ENCODE data around the gene TOE1. TPM values are rescaled to one million over a fixed set of nuclear protein-coding genes. Genes with fewer than 3 reads are reported as not detected.

Gene TOE1
- total and polyA plus RNA-seq, 2 of the 8 experiments (the other 6 are each of a cell fraction or from before 2014, with no cell fraction given), result 15.2 to 25.8 TPM

- Histone ChIP-seq H4K20me1 (replicated peaks in 1 of 2; ENCODE audit: control insufficient read depth in 1 of 2, insufficient read depth in 2 of 2, low read length in 2 of 2) (no peaks in the 10 kb centered on the region), H4K91ac (replicated peaks; ENCODE audit: insufficient read length, low read length) (no peak overlapping the region), H2BK15ac (ENCODE audit: low read length) (no peak overlapping the region), H3K23me2 (ENCODE audit: low read depth, low read length) (no peaks in the 10 kb centered on the region), H3K14ac (ENCODE audit: insufficient read length) (no peak overlapping the region), H3K56ac (replicated peaks; ENCODE audit: insufficient read length, low read depth, low read length) (no peak overlapping the region), H2BK20ac (ENCODE audit: low read length) (no peak overlapping the region), H2BK120ac (replicated peaks; ENCODE audit: low read depth, low read length) (no peak overlapping the region), H3K36me3 (ENCODE audit: control insufficient read depth in 2 of 4, insufficient read depth in 4 of 4, low read length in 3 of 4) (no peaks in the 10 kb centered on the region), H3K9ac (replicated peaks in 1 of 4; ENCODE audit: extremely low read depth in 1 of 4, low read depth in 3 of 4, low read length in 3 of 4) (no peak overlapping the region), H3K18ac (ENCODE audit: extremely low read depth, low read length) (no peak overlapping the region), H3K4ac (replicated peaks; ENCODE audit: insufficient read length, low read depth, low read length) (no peak overlapping the region), H3K79me2 (ENCODE audit: control insufficient read depth in 1 of 2, insufficient read depth in 2 of 2, low read length in 2 of 2) (no peaks in the 10 kb centered on the region), H3K4me2 (ENCODE audit: insufficient read depth in 1 of 2, low read depth in 2 of 2, low read length in 2 of 2) (no peak overlapping the region), H3K9me3 (ENCODE audit: insufficient read depth in 2 of 2, low read depth in 1 of 2, low read length in 1 of 2) (no peaks in the 10 kb centered on the region), H2BK12ac (ENCODE audit: low read depth, low read length) (no peak overlapping the region), H3K27me3 (replicated peaks in 1 of 4; ENCODE audit: control insufficient read depth in 3 of 4, extremely low read depth in 1 of 4, insufficient read depth in 3 of 4, low read length in 3 of 4) (no peaks in the 10 kb centered on the region), H3K4me1 (replicated peaks in 1 of 4; ENCODE audit: control insufficient read depth in 3 of 4, insufficient read depth in 4 of 4, low read length in 3 of 4) (peaks cover 2 to 11% (median 8%) of the 10 kb centered on the region in 4 experiments), H2AK5ac (ENCODE audit: low read depth, low read length) (no peak overlapping the region), H2BK5ac (ENCODE audit: low read depth, low read length) (no peak overlapping the region), H3K27ac (ENCODE audit: low read depth, low read length) (no peak overlapping the region), H3K79me1 (ENCODE audit: low read depth, low read length) (no peaks in the 10 kb centered on the region), H3K23ac (ENCODE audit: insufficient read length) (no peak overlapping the region), H3K4me3 (ENCODE audit: extremely low read depth in 1 of 4, insufficient read depth in 2 of 4, low read depth in 3 of 4, low read length in 4 of 4) (no peak overlapping the region), H4K5ac (ENCODE audit: insufficient read length, low read depth, low read length) (no peak overlapping the region), H2AFZ (ENCODE audit: low read length) (no peak overlapping the region), H4K8ac (ENCODE audit: extremely low read depth, insufficient read depth, low read length) (no peak overlapping the region)
- ChIA-PET CTCF (ENCODE audit: partially characterized antibody) (interaction anchor here (0.7 to 3.5 kb wide), 5 partner anchors 24 to 345 kb away, joined by 3 to 17 read pairs (median 3); partner anchors contain the start of gene TESK2), POLR2A (ENCODE audit: partially characterized antibody) (interaction anchor here (2.6 kb wide), 1 partner anchor 24 kb away, joined by 7 read pairs; the partner anchor contains the start of genes MUTYH and TOE1)
- DNase-seq (ENCODE audit: low read depth in 1 of 2, low spot score in 2 of 2), result no peak
- WGBS, 2 experiments (ENCODE audit: extremely low coverage in 1 of 2, insufficient coverage in 1 of 2, insufficient read length in 1 of 2, insufficient replicate concordance in 2 of 2, low coverage in 1 of 2, low lambda C conversion rate in 2 of 2, missing lambda C conversion rate in 1 of 2), result 91% methylated on average over 2 of the region's 2 CpGs; no CpG with 5 or more reads in 1 of the 2 experiments
- no peak for FAIRE-seq
- TF ChIP-seq BACH1 (IDR thresholded peaks at IDR 0.05; ENCODE audit: low read length), result no peak
- TF ChIP-seq POLR2A (IDR thresholded peaks at IDR 0.05; ENCODE audit: control extremely low read depth in 1 of 2, low read depth in 2 of 2, low read length in 2 of 2), result no peak
- TF ChIP-seq E2F6 (IDR thresholded peaks at IDR 0.05), result no peak
- TF ChIP-seq SRF (IDR thresholded peaks at IDR 0.05; ENCODE audit: low read depth, low read length), result no peak
- no peak for TF ChIP-seq CBX8 (IDR thresholded peaks at IDR 0.05; ENCODE audit: borderline replicate concordance, low read depth, low read length)
- no peak for TF ChIP-seq GTF2F1 (IDR thresholded peaks at IDR 0.05; ENCODE audit: borderline replicate concordance, low read depth, low read length)
- no peak for TF ChIP-seq EP300 (IDR thresholded peaks at IDR 0.05; ENCODE audit: borderline replicate concordance in 1 of 2, low read depth in 2 of 2, low read length in 2 of 2)
- no peak for TF ChIP-seq CTBP2 (IDR thresholded peaks at IDR 0.05; ENCODE audit: borderline replicate concordance, insufficient read depth, insufficient read length, low read length)
- TF ChIP-seq CHD2 (IDR thresholded peaks at IDR 0.05; ENCODE audit: low read length), result no peak
- no peak for TF ChIP-seq RBBP5 (IDR thresholded peaks at IDR 0.05; ENCODE audit: borderline replicate concordance, low read depth, low read length)
- TF ChIP-seq JUN (IDR thresholded peaks at IDR 0.05; ENCODE audit: low read depth, low read length), result no peak
- TF ChIP-seq BCL11A (IDR thresholded peaks at IDR 0.05; ENCODE audit: low read depth in 2 of 2, low read length in 2 of 2), result no peak
- TF ChIP-seq SP1 (IDR thresholded peaks at IDR 0.05; ENCODE audit: low read depth, low read length), result no peak
- no peak for TF ChIP-seq SIX5 (IDR thresholded peaks at IDR 0.05; ENCODE audit: low read depth, low read length)
- TF ChIP-seq KDM5A (IDR thresholded peaks at IDR 0.05; ENCODE audit: low read length), result no peak
These were observed 24.3 kb downstream of the TOE1 start for GRCh38 chr1:45364294-45364693.
